Vagina (tissue), 2 donors: Measurements from ENCODE around the gene LSM11. TPM values are rescaled to one million over a fixed set of nuclear protein-coding genes. Genes with fewer than 3 reads are reported as not detected.

ENCODE experiments used
- DNase-seq, 2 donors: peaks; one replicate each; pipeline ENCODE4 v3.0.0-alpha.2; 2017; ENCODE audit errors: extremely low spot score in 2 of 2
- H3K27ac ChIP-seq: fragments of 200-600 bp; sonication (generic); one replicate; pipeline ENCODE4 v1.5.1; 2019
- H3K27me3 ChIP-seq: fragments of 200-600 bp; sonication (generic); one replicate; pipeline ENCODE4 v1.5.1; 2019
- H3K36me3 ChIP-seq, 2 donors: fragments of 200-600 bp; sonication (generic); one replicate each; pipeline ENCODE4 v1.5.1; 2017 to 2019
- H3K4me1 ChIP-seq: fragments of 200-600 bp; sonication (generic); one replicate; pipeline ENCODE4 v1.5.1; 2019
- H3K4me3 ChIP-seq, 2 donors: fragments of 200-600 bp; sonication (generic); 1 replicate in 1 of 2; 2 replicates in 1 of 2; pipeline ENCODE4 v1.5.1; 2016 to 2019
- H3K9me3 ChIP-seq: fragments of 200-600 bp; sonication (generic); one replicate; pipeline ENCODE4 v1.5.1; 2019
- CTCF ChIP-seq, 3 experiments: fragments of 450-650 bp in 2 of 3; fragments of 200-600 bp in 1 of 3; sonication (generic) in 1 of 3; IDR thresholded peaks; one replicate each; pipeline ENCODE4 v1.5.1; 2017 to 2019; ENCODE audit warnings: antibody characterized with exemption in 3 of 3, mild to moderate bottlenecking in 2 of 3, moderate library complexity in 2 of 3
- POLR2A ChIP-seq, 2 donors: fragments of 450-650 bp; IDR thresholded peaks; one replicate each; pipeline ENCODE4 v1.6.1; 2017; ENCODE audit warnings: antibody characterized with exemption in 2 of 2, mild to moderate bottlenecking in 2 of 2, moderate library complexity in 2 of 2
- POLR2AphosphoS5 ChIP-seq, 2 donors: sonication (generic); formaldehyde crosslinking; IDR thresholded peaks; one replicate each; pipeline ENCODE4 v1.9.0; 2017; ENCODE audit warnings: antibody characterized with exemption in 2 of 2, mild to moderate bottlenecking in 2 of 2, low read depth in 1 of 2; ENCODE audit not compliant: insufficient read depth in 1 of 2
- intact Hi-C: fragments of 100-400 bp; cut with DNase I; formaldehyde crosslinking; loops from one replicate; pipeline ENCODE4 v1.15.1; 2023
- small RNA-seq: library from RNA; depleted of rRNA; stranded (forward); fragments of <200 nt; gene quantifications from one replicate; pipeline ENCODE3, GENCODE V24; 2016
- total RNA-seq: library from RNA; depleted of rRNA; stranded (reverse); fragments of >200 nt; gene quantifications from one replicate; pipeline ENCODE4 v1.2.3, GENCODE V29; 2016

Gene LSM11
- total RNA-seq, 1 donor from 2014 or later, result 3.9 TPM

- TF ChIP-seq CTCF (IDR thresholded peaks at IDR 0.05) (no peak), POLR2A (IDR thresholded peaks at IDR 0.05) (no peak), POLR2AphosphoS5 (IDR thresholded peaks at IDR 0.05; ENCODE audit: insufficient read depth in 1 of 2, low read depth in 1 of 2) (no peak)
- intact Hi-C loops, result no loop called here
- no peak overlapping the region for H3K4me3 ChIP-seq
- no peaks in the 10 kb centered on the region for H3K27me3 ChIP-seq
- no peaks in the 10 kb centered on the region for H3K9me3 ChIP-seq
- H3K4me1 ChIP-seq, result no peaks in the 10 kb centered on the region
- peaks cover 0 to 26% of the 10 kb centered on the region in 2 donors for H3K36me3 ChIP-seq
- DNase-seq, result no peak
- H3K27ac ChIP-seq, result no peak overlapping the region
Measured at GRCh38 chr5:157793301-157793700, 49.8 kb downstream of the LSM11 start.

- no peak for TF ChIP-seq POLR2AphosphoS5 (IDR thresholded peaks at IDR 0.05; ENCODE audit: insufficient read depth in 1 of 2, low read depth in 1 of 2)
- no peak for TF ChIP-seq POLR2A (IDR thresholded peaks at IDR 0.05)
- TF ChIP-seq CTCF (IDR thresholded peaks at IDR 0.05), result no peak
- intact Hi-C loops, result no loop called here
- peaks cover 0 to 30% of the 10 kb centered on the region in 2 donors for H3K36me3 ChIP-seq
- no peaks in the 10 kb centered on the region for H3K9me3 ChIP-seq
- H3K4me3 ChIP-seq, result no peak overlapping the region
- H3K4me1 ChIP-seq, result no peaks in the 10 kb centered on the region
- no peak overlapping the region for H3K27ac ChIP-seq
- H3K27me3 ChIP-seq, result no peaks in the 10 kb centered on the region
- DNase-seq, result no peak
Measured at GRCh38 chr5:157799578-157799977, 56.1 kb downstream of the LSM11 start.

- DNase-seq, result no peak
- TF ChIP-seq POLR2AphosphoS5 (IDR thresholded peaks at IDR 0.05; ENCODE audit: insufficient read depth in 1 of 2, low read depth in 1 of 2) (no peak), POLR2A (IDR thresholded peaks at IDR 0.05) (no peak), CTCF (IDR thresholded peaks at IDR 0.05) (no peak)
- no peak overlapping the region for H3K27ac ChIP-seq
- no peaks in the 10 kb centered on the region for H3K4me1 ChIP-seq
- no peaks in the 10 kb centered on the region for H3K9me3 ChIP-seq
- H3K36me3 ChIP-seq, result peaks cover 0 to 36% of the 10 kb centered on the region in 2 donors
- intact Hi-C loops, result no loop called here
- H3K4me3 ChIP-seq, result no peak overlapping the region
- no peaks in the 10 kb centered on the region for H3K27me3 ChIP-seq
Measured at GRCh38 chr5:157800137-157800536, 56.6 kb downstream of the LSM11 start.

- no peak for TF ChIP-seq POLR2A (IDR thresholded peaks at IDR 0.05)
- no peak for TF ChIP-seq POLR2AphosphoS5 (IDR thresholded peaks at IDR 0.05; ENCODE audit: insufficient read depth in 1 of 2, low read depth in 1 of 2)
- TF ChIP-seq CTCF (IDR thresholded peaks at IDR 0.05), result no peak
- Histone ChIP-seq H3K4me1 (no peaks in the 10 kb centered on the region), H3K4me3 (no peak overlapping the region), H3K27ac (no peak overlapping the region), H3K9me3 (no peaks in the 10 kb centered on the region), H3K36me3 (peaks cover 0 to 37% of the 10 kb centered on the region in 2 donors), H3K27me3 (no peaks in the 10 kb centered on the region)
- no peak for DNase-seq
- intact Hi-C loops, result no loop called here
Measured at GRCh38 chr5:157802736-157803135, 59.2 kb downstream of the LSM11 start.

GRCh38 chr5:157808043-157808442, 64.5 kb downstream of the LSM11 start:
- intact Hi-C loops, result no loop called here
- DNase-seq, result no peak
- Histone ChIP-seq H3K27ac (no peak overlapping the region), H3K4me1 (no peaks in the 10 kb centered on the region), H3K36me3 (peaks cover 0 to 64% of the 10 kb centered on the region in 2 donors), H3K4me3 (no peak overlapping the region), H3K27me3 (no peaks in the 10 kb centered on the region), H3K9me3 (no peaks in the 10 kb centered on the region)
- TF ChIP-seq CTCF (IDR thresholded peaks at IDR 0.05), result no peak
- TF ChIP-seq POLR2AphosphoS5 (IDR thresholded peaks at IDR 0.05; ENCODE audit: insufficient read depth in 1 of 2, low read depth in 1 of 2), result no peak
- no peak for TF ChIP-seq POLR2A (IDR thresholded peaks at IDR 0.05)

Small RNAs within 50 kb of the gene (small RNA-seq; reads per million reads assigned to genes)
- not detected for gene AC026407.1
- gene RNU6-260P, result not detected

Other genes starting within 250 kb of the LSM11 start
- gene ADAM19, start 167.9 kb upstream of the LSM11 start, total RNA-seq, result 4.9 TPM
- not detected for gene SOX30, start 91.3 kb upstream of the LSM11 start, total RNA-seq
- gene C5orf52, start 72.2 kb upstream of the LSM11 start, total RNA-seq, result not detected
- 10.3 TPM for gene THG1L, start 12.3 kb upstream of the LSM11 start, total RNA-seq
- 126 TPM for gene CLINT1, start 115.4 kb downstream of the LSM11 start, total RNA-seq